ENCODE results near the gene GGTLC1.
"Not testable (repeated sequence)": the region's sequence is repeated elsewhere in the genome, so short reads cannot be mapped to it uniquely, and the experiment has no call there.

DNA sequence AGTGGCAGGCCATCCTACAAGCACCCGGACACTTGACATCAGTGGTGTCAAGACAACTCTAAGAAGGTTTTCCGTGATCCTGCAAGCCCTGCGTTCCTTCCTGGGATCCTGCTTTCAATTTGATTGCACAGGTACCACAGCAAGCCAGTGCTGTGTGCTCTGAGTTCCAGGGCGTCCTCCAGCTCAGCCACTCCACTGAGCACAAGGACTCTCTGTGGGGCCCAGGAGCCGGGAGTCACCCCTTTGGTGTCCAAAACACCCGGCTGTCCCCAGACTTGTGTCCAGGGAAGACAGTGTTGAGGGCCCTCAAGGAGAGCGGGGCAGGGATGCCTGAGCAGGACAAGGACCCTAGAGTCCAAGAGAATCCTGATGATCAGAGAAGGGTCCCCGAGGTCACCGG lies 387 bp upstream of the GGTLC1 start:
- TF ChIP-seq CTCF (IDR thresholded peaks at IDR 0.05; ENCODE audit: borderline replicate concordance, extremely low read depth, low read length, poor library complexity, severe bottlenecking); EZH2 (IDR thresholded peaks at IDR 0.05; ENCODE audit: borderline replicate concordance, low read depth, low read length, severe bottlenecking): not testable (repeated sequence)
